ENCODE measurements around the gene LHFPL3. TPM values are rescaled to one million over a fixed set of nuclear protein-coding genes. Genes with fewer than 3 reads are reported as not detected.

The LHFPL3 gene
- total RNA-seq, 1 experiment from 2014 or later = not detected

- no TSS peak for BruUV-seq (replicated peaks)
Observed at GRCh38 chr7:104621321-104621720, 292.9 kb downstream of the LHFPL3 start.

DNA sequence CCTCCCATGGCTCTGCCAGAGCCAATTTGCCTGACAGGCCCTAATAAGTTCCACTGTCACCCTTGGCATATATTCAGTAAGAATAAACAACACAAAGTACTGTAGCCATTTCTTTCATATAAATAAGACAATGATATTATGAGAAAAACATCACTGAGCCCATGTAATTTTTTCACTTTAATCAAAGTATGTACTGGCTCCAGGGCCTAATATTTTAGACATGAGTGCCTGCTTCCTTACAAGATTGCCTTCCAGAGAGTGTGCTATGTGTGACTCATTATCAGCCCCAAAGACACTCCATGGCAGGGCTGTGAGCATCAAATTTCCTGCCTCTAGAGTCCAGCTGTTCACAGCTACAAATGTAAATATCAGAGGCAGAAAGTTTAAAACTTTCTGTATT is 297.6 kb downstream of the LHFPL3 start:
- Histone ChIP-seq H3K27me3 (replicated peaks; ENCODE audit: insufficient read depth, low read depth, low read length, poor library complexity) (no peaks in the 10 kb centered on the region), H3K36me3 (ENCODE audit: insufficient read depth, low read length, poor library complexity, severe bottlenecking) (no peaks in the 10 kb centered on the region), H3K4me3 (ENCODE audit: low read depth, low read length, poor library complexity, severe bottlenecking) (no peak overlapping the region), H3K4me1 (ENCODE audit: insufficient read depth, low read length, poor library complexity, severe bottlenecking) (no peaks in the 10 kb centered on the region), H3K9me3 (ENCODE audit: low read depth, low read length, poor library complexity, severe bottlenecking) (no peaks in the 10 kb centered on the region), H3K27ac (ENCODE audit: low read depth, low read length, poor library complexity, severe bottlenecking) (no peak overlapping the region)
- DNase-seq (ENCODE audit: low spot score) = no peak
- ChIA-PET POLR2A (ENCODE audit: low non-redundant PET) (no interaction called here), CTCF (no interaction called here)
- no TSS peak for BruUV-seq (replicated peaks)
- intact Hi-C loops (cut with micrococcal nuclease; ENCODE audit: unreplicated experiment) = loop anchor here (10.0 kb wide), 1 partner anchor 71 kb away; no protein-coding TSS in a partner anchor
- no peak for TF ChIP-seq EZH2 (IDR thresholded peaks at IDR 0.05; ENCODE audit: borderline replicate concordance, low read depth, low read length, poor library complexity, severe bottlenecking)
- no peak for TF ChIP-seq CTCF (conservative IDR thresholded peaks at IDR 0.05; ENCODE audit: low read depth, low read length)

More at GRCh38 chr7:104621321-104621720, 292.9 kb downstream of the LHFPL3 start:
- POLR2A ChIA-PET (ENCODE audit: low non-redundant PET) = no interaction called here
- no peak for TF ChIP-seq CTCF (conservative IDR thresholded peaks at IDR 0.05; ENCODE audit: low read depth, low read length)
- no peak for TF ChIP-seq EZH2 (IDR thresholded peaks at IDR 0.05; ENCODE audit: borderline replicate concordance, low read depth, low read length, poor library complexity, severe bottlenecking)
- Histone ChIP-seq H3K9me3 (ENCODE audit: low read depth, low read length, poor library complexity, severe bottlenecking) (no peaks in the 10 kb centered on the region), H3K27ac (ENCODE audit: low read depth, low read length, poor library complexity, severe bottlenecking) (no peak overlapping the region), H3K4me1 (ENCODE audit: insufficient read depth, low read length, poor library complexity, severe bottlenecking) (no peaks in the 10 kb centered on the region), H3K27me3 (replicated peaks; ENCODE audit: insufficient read depth, low read depth, low read length, poor library complexity) (peaks cover 5% of the 10 kb centered on the region), H3K36me3 (ENCODE audit: insufficient read depth, low read length, poor library complexity, severe bottlenecking) (no peaks in the 10 kb centered on the region), H3K4me3 (ENCODE audit: low read depth, low read length, poor library complexity, severe bottlenecking) (no peak overlapping the region)
- CTCF ChIA-PET = no interaction called here
- intact Hi-C loops (cut with micrococcal nuclease; ENCODE audit: unreplicated experiment) = loop anchor here (10.0 kb wide), 1 partner anchor 67 kb away; no protein-coding TSS in a partner anchor
- no peak for DNase-seq (ENCODE audit: low spot score)

GRCh38 chr7:104627516-104627915 is 299.1 kb downstream of the LHFPL3 start:
- Histone ChIP-seq H3K27me3 (replicated peaks; ENCODE audit: insufficient read depth, low read depth, low read length, poor library complexity) (no peaks in the 10 kb centered on the region), H3K27ac (ENCODE audit: low read depth, low read length, poor library complexity, severe bottlenecking) (no peak overlapping the region), H3K9me3 (ENCODE audit: low read depth, low read length, poor library complexity, severe bottlenecking) (no peaks in the 10 kb centered on the region), H3K4me1 (ENCODE audit: insufficient read depth, low read length, poor library complexity, severe bottlenecking) (no peaks in the 10 kb centered on the region), H3K4me3 (ENCODE audit: low read depth, low read length, poor library complexity, severe bottlenecking) (no peak overlapping the region), H3K36me3 (ENCODE audit: insufficient read depth, low read length, poor library complexity, severe bottlenecking) (no peaks in the 10 kb centered on the region)
- ChIA-PET CTCF (no interaction called here), POLR2A (ENCODE audit: low non-redundant PET) (no interaction called here)
- BruUV-seq (replicated peaks) = no TSS peak
- DNase-seq (ENCODE audit: low spot score) = peak; percentile 50
- intact Hi-C loops (cut with micrococcal nuclease; ENCODE audit: unreplicated experiment) = loop anchor here (10.0 kb wide), 1 partner anchor 73 kb away; no protein-coding TSS in a partner anchor
- TF ChIP-seq CTCF (conservative IDR thresholded peaks at IDR 0.05; ENCODE audit: low read depth, low read length) (no peak), EZH2 (IDR thresholded peaks at IDR 0.05; ENCODE audit: borderline replicate concordance, low read depth, low read length, poor library complexity, severe bottlenecking) (no peak)

Data from A673 (cell line).